IMR-90 (cell line): Measurements from ENCODE around the gene NFATC1.

ENCODE experiments used
- CEBPB ChIP-seq: IDR thresholded peaks from 2 replicates; pipeline ENCODE4 v1.6.1; 2012; ENCODE audit warnings: low read depth, low read length, improper control_type of control experiment
- MAZ ChIP-seq: IDR thresholded peaks from 2 replicates; pipeline ENCODE4 v1.6.1; 2012; ENCODE audit warnings: low read depth, mild to moderate bottlenecking, low read length, improper control_type of control experiment, moderate library complexity, borderline replicate concordance
- MXI1 ChIP-seq: IDR thresholded peaks from 2 replicates; pipeline ENCODE4 v1.6.1; 2012; ENCODE audit warnings: low read depth, mild to moderate bottlenecking, low read length, moderate library complexity, borderline replicate concordance
- POLR2A ChIP-seq: IDR thresholded peaks from 2 replicates; pipeline ENCODE4 v1.6.1; 2012; ENCODE audit warnings: mild to moderate bottlenecking, low read depth, low read length
- RAD21 ChIP-seq: IDR thresholded peaks from 2 replicates; pipeline ENCODE4 v1.6.1; 2012; ENCODE audit warnings: low read length, improper control_type of control experiment
- RCOR1 ChIP-seq: IDR thresholded peaks from 2 replicates; pipeline ENCODE4 v1.6.1; 2012; ENCODE audit warnings: mild to moderate bottlenecking, low read length, improper control_type of control experiment; ENCODE audit not compliant: insufficient replicate concordance
- RFX5 ChIP-seq: IDR thresholded peaks from 2 replicates; pipeline ENCODE4 v1.8.0; 2012; ENCODE audit warnings: low read depth, mild to moderate bottlenecking, low read length, moderate library complexity
- TF ChIP-seq, protein P1 (sequence below): conservative IDR thresholded peaks from 2 replicates; pipeline ENCODE4 v1.5.1; 2012; ENCODE audit warnings: mild to moderate bottlenecking, low read depth, low read length, improper control_type of control experiment

DNA sequence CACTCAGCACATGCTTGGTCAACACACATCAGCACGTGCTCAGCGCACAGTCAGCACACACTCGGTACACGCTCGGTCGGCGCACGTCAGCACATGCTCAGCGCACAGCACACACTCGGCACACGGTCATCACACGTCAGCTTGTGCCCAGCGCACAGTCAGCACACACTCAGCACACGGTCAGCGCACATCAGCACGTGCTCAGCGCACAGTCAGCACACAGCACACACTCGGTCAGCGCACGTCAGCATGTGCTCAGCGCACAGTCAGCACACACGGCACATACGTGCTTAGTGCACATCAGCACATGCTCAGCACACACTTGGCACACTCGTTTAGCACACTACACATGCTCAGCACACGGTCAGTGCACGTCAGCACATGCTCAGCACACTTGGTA lies 49.7 kb upstream of the NFATC1 start:
- TF ChIP-seq, protein P1, sequence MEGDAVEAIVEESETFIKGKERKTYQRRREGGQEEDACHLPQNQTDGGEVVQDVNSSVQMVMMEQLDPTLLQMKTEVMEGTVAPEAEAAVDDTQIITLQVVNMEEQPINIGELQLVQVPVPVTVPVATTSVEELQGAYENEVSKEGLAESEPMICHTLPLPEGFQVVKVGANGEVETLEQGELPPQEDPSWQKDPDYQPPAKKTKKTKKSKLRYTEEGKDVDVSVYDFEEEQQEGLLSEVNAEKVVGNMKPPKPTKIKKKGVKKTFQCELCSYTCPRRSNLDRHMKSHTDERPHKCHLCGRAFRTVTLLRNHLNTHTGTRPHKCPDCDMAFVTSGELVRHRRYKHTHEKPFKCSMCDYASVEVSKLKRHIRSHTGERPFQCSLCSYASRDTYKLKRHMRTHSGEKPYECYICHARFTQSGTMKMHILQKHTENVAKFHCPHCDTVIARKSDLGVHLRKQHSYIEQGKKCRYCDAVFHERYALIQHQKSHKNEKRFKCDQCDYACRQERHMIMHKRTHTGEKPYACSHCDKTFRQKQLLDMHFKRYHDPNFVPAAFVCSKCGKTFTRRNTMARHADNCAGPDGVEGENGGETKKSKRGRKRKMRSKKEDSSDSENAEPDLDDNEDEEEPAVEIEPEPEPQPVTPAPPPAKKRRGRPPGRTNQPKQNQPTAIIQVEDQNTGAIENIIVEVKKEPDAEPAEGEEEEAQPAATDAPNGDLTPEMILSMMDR: no peak
- TF ChIP-seq POLR2A (no peak), MAZ (no peak), CEBPB (no peak), MXI1 (no peak), RAD21 (no peak), RFX5 (no peak), RCOR1 (no peak)
